ENCODE results near the gene SMAD6. TPM values are rescaled to one million over a fixed set of nuclear protein-coding genes. Genes with fewer than 3 reads are reported as not detected.

SMAD6 gene
- total and polyA plus RNA-seq, 3 experiments from 2014 or later = 0.04 to 0.26 TPM; not detected in 1

DNA sequence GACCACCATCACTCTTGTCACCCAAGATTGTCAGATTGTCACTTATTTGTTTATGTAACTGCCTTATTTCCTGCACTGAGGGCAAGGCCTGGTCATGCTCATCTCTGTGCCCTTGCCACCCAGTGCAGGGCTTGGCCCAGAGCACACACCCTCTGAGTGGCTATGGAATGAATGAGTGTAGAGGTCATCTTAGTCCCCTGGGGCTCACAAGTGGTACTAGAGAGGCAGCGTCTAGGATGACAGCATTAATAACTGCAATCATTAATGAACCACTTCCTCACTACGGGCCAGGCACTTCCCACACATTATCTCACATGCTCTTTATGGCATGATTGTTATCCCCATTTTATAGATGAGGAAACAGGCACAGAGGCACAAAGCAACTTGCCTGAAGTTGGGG lies 117.0 kb downstream of the SMAD6 start:
- ChIA-PET CTCF (no interaction called here), POLR2A (no interaction called here)
- no peaks in the 10 kb centered on the region for H3K27me3 ChIP-seq (ENCODE audit: insufficient read depth, low read length, poor library complexity, severe bottlenecking)
- no peaks in the 10 kb centered on the region for H3K36me3 ChIP-seq (ENCODE audit: insufficient read depth, low read length)
- peak overlapping the region in 1 of 8 donors; percentile 61 for H3K27ac Mint-ChIP-seq
- H3K4me3 Mint-ChIP-seq = no peak overlapping the region
- peaks cover 4 to 16% of the 10 kb centered on the region in 2 donors for H3K27me3 Mint-ChIP-seq
- H3K9me3 ChIP-seq (ENCODE audit: low read length) = no peaks in the 10 kb centered on the region
- no peak overlapping the region for H3K4me3 ChIP-seq (ENCODE audit: low read length)
- H3K36me3 Mint-ChIP-seq = peaks cover 0 to 4% (median 1%) of the 10 kb centered on the region in 3 donors
- H3K27ac ChIP-seq (ENCODE audit: low read depth, low read length) = no peak overlapping the region
- H3K4me1 ChIP-seq (ENCODE audit: insufficient read depth, low read length) = no peaks in the 10 kb centered on the region
- peaks cover 0 to 2% (median 0%) of the 10 kb centered on the region in 5 donors for H3K9me3 Mint-ChIP-seq
- no peaks in the 10 kb centered on the region for H3K4me1 Mint-ChIP-seq
- DNase-seq = no peak

DNA sequence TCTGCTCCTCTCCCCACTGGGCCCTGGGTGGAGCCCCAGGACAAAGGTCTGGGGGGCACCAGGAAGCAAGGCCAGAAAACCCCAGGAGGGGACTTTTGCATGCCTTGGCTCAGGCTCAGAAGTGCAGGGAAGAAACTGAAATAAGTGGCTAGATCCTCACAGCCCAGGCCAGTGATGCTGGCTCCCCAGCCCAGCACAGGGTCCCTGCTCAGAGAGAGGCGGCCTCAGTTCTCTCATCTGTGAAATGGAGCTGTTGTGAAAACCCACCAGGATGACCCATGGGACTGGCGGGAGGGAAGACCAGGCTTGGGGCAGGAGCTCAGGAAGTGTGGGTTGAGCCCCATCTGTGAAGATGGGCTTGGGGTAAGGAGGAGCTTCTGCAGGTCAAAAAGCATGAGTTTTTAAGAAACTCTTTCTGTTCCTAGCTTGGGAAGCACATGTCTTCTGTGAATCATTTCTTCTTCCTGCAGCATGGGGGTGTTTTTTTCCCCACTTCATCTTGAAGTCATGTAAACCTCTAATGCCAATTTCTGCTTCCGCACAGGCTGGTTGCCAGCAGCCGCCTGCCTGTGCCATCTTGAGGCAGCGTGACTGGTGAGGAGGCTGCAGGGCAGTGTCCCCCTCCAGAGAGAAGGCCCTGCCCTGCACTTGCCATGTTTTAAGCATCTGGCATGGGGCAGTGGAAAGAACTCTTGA lies 118.6 kb downstream of the SMAD6 start:
- Histone ChIP-seq H3K4me1 (ENCODE audit: insufficient read depth, low read length) (no peaks in the 10 kb centered on the region), H3K27ac (ENCODE audit: low read depth, low read length) (no peak overlapping the region), H3K27me3 (ENCODE audit: insufficient read depth, low read length, poor library complexity, severe bottlenecking) (no peaks in the 10 kb centered on the region), H3K4me3 (ENCODE audit: low read length) (no peak overlapping the region), H3K36me3 (ENCODE audit: insufficient read depth, low read length) (no peaks in the 10 kb centered on the region), H3K9me3 (ENCODE audit: low read length) (no peaks in the 10 kb centered on the region)
- POLR2A ChIA-PET = no interaction called here
- CTCF ChIA-PET = no interaction called here
- peaks cover 4 to 10% of the 10 kb centered on the region in 2 donors for H3K27me3 Mint-ChIP-seq
- no peak for DNase-seq
- H3K4me3 Mint-ChIP-seq = no peak overlapping the region
- peaks cover 0 to 1% (median 0%) of the 10 kb centered on the region in 3 donors for H3K36me3 Mint-ChIP-seq
- H3K27ac Mint-ChIP-seq = no peak overlapping the region
- H3K9me3 Mint-ChIP-seq = no peaks in the 10 kb centered on the region
- no peaks in the 10 kb centered on the region for H3K4me1 Mint-ChIP-seq

DNA sequence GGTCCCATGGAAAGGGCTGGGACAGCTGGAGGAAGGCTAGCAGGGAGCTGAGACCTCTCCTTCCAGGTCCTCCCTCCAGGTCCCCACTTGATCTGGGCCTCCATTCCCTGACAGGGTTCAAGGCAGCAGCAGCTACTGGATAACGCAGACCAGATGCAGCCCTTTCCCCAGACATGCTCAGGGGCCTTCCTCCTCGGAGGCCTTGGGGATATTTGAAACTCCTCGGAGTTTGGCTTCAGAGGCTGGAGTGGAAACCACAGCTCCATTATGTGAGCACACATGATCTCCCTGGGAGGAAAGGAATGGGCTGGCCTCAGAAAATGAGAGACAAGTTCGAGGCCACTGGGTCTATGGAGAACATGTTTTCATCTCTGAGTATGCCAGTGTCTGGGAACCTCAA lies 119.3 kb downstream of the SMAD6 start:
- Mint-ChIP-seq H3K4me1 (no peaks in the 10 kb centered on the region), H3K4me3 (no peak overlapping the region), H3K27ac (no peak overlapping the region), H3K36me3 (peaks cover 0 to 1% (median 0%) of the 10 kb centered on the region in 3 donors), H3K9me3 (no peaks in the 10 kb centered on the region), H3K27me3 (peaks cover 4 to 10% of the 10 kb centered on the region in 2 donors)
- H3K27me3 ChIP-seq (ENCODE audit: insufficient read depth, low read length, poor library complexity, severe bottlenecking) = no peaks in the 10 kb centered on the region
- CTCF ChIA-PET = no interaction called here
- no peak for DNase-seq
- H3K4me1 ChIP-seq (ENCODE audit: insufficient read depth, low read length) = no peaks in the 10 kb centered on the region
- no peaks in the 10 kb centered on the region for H3K36me3 ChIP-seq (ENCODE audit: insufficient read depth, low read length)
- POLR2A ChIA-PET = no interaction called here
- no peak overlapping the region for H3K4me3 ChIP-seq (ENCODE audit: low read length)
- no peak overlapping the region for H3K27ac ChIP-seq (ENCODE audit: low read depth, low read length)
- H3K9me3 ChIP-seq (ENCODE audit: low read length) = no peaks in the 10 kb centered on the region

DNA sequence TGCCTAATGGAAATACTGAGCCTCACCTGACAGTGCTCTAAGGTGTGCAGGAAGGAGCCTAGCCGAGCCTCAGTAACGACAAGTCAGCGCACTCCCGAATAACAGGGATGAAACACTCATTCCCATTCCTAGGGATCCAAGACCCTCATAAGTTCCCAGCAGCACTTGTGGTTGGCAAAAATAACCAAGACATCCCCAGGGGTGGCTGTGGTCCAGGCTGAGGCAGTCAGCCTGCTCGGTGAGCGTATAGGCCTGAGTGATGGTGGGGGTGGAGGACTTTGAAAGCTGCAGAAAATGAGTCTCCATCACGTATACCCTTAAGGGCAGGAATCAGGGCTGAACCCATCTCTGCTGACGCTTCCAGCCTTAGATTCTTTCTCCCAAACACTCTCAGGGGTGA lies 120.1 kb downstream of the SMAD6 start:
- no peak overlapping the region for H3K4me3 Mint-ChIP-seq
- no peaks in the 10 kb centered on the region for H3K36me3 Mint-ChIP-seq
- no peak overlapping the region for H3K27ac Mint-ChIP-seq
- no peak for DNase-seq
- Histone ChIP-seq H3K27me3 (ENCODE audit: insufficient read depth, low read length, poor library complexity, severe bottlenecking) (no peaks in the 10 kb centered on the region), H3K36me3 (ENCODE audit: insufficient read depth, low read length) (no peaks in the 10 kb centered on the region), H3K27ac (ENCODE audit: low read depth, low read length) (no peak overlapping the region), H3K4me1 (ENCODE audit: insufficient read depth, low read length) (no peaks in the 10 kb centered on the region), H3K4me3 (ENCODE audit: low read length) (no peak overlapping the region), H3K9me3 (ENCODE audit: low read length) (no peaks in the 10 kb centered on the region)
- H3K27me3 Mint-ChIP-seq = peaks cover 2 to 3% of the 10 kb centered on the region in 2 donors
- H3K4me1 Mint-ChIP-seq = no peaks in the 10 kb centered on the region
- CTCF ChIA-PET = no interaction called here
- POLR2A ChIA-PET = no interaction called here
- no peaks in the 10 kb centered on the region for H3K9me3 Mint-ChIP-seq

GRCh38 chr15:66822576-66822975 lies 120.5 kb downstream of the SMAD6 start:
- Mint-ChIP-seq H3K36me3 (no peaks in the 10 kb centered on the region), H3K9me3 (no peaks in the 10 kb centered on the region), H3K27ac (no peak overlapping the region), H3K4me3 (no peak overlapping the region), H3K27me3 (peaks cover 0 to 3% of the 10 kb centered on the region in 2 donors), H3K4me1 (no peaks in the 10 kb centered on the region)
- no peaks in the 10 kb centered on the region for H3K36me3 ChIP-seq (ENCODE audit: insufficient read depth, low read length)
- POLR2A ChIA-PET = no interaction called here
- no peak overlapping the region for H3K27ac ChIP-seq (ENCODE audit: low read depth, low read length)
- H3K4me3 ChIP-seq (ENCODE audit: low read length) = no peak overlapping the region
- H3K4me1 ChIP-seq (ENCODE audit: insufficient read depth, low read length) = no peaks in the 10 kb centered on the region
- DNase-seq = no peak
- CTCF ChIA-PET = no interaction called here
- no peaks in the 10 kb centered on the region for H3K9me3 ChIP-seq (ENCODE audit: low read length)
- no peaks in the 10 kb centered on the region for H3K27me3 ChIP-seq (ENCODE audit: insufficient read depth, low read length, poor library complexity, severe bottlenecking)

- Histone ChIP-seq H3K36me3 (ENCODE audit: insufficient read depth, low read length) (no peaks in the 10 kb centered on the region), H3K27me3 (ENCODE audit: insufficient read depth, low read length, poor library complexity, severe bottlenecking) (no peaks in the 10 kb centered on the region), H3K9me3 (ENCODE audit: low read length) (no peaks in the 10 kb centered on the region), H3K4me1 (ENCODE audit: insufficient read depth, low read length) (no peaks in the 10 kb centered on the region), H3K4me3 (ENCODE audit: low read length) (no peak overlapping the region), H3K27ac (ENCODE audit: low read depth, low read length) (no peak overlapping the region)
- ChIA-PET POLR2A (no interaction called here), CTCF (no interaction called here)
- Mint-ChIP-seq H3K36me3 (no peaks in the 10 kb centered on the region), H3K27me3 (peaks cover 0 to 3% of the 10 kb centered on the region in 2 donors), H3K9me3 (no peaks in the 10 kb centered on the region), H3K4me3 (no peak overlapping the region), H3K27ac (no peak overlapping the region), H3K4me1 (no peaks in the 10 kb centered on the region)
- DNase-seq = no peak
These were observed 121.6 kb downstream of the SMAD6 start for GRCh38 chr15:66823601-66824000.

- ChIA-PET CTCF (interaction anchor here (1.6 kb wide), 1 partner anchor 27 kb away, joined by 4 read pairs; no protein-coding TSS in a partner anchor), POLR2A (no interaction called here)
- Histone ChIP-seq H3K36me3 (ENCODE audit: insufficient read depth, low read length) (no peaks in the 10 kb centered on the region), H3K27ac (ENCODE audit: low read depth, low read length) (no peak overlapping the region), H3K27me3 (ENCODE audit: insufficient read depth, low read length, poor library complexity, severe bottlenecking) (no peaks in the 10 kb centered on the region), H3K4me3 (ENCODE audit: low read length) (no peak overlapping the region), H3K4me1 (ENCODE audit: insufficient read depth, low read length) (no peaks in the 10 kb centered on the region), H3K9me3 (ENCODE audit: low read length) (no peaks in the 10 kb centered on the region)
- Mint-ChIP-seq H3K27ac (no peak overlapping the region), H3K9me3 (no peaks in the 10 kb centered on the region), H3K36me3 (no peaks in the 10 kb centered on the region), H3K4me3 (no peak overlapping the region), H3K27me3 (peaks cover 2 to 5% of the 10 kb centered on the region in 2 donors), H3K4me1 (no peaks in the 10 kb centered on the region)
- DNase-seq = no peak
These were observed 122.4 kb downstream of the SMAD6 start for GRCh38 chr15:66824424-66824823.

GRCh38 chr15:66825139-66825538 lies 123.1 kb downstream of the SMAD6 start:
- ChIA-PET POLR2A (no interaction called here), CTCF (interaction anchor here (1.6 kb wide), 1 partner anchor 26 kb away, joined by 4 read pairs; no protein-coding TSS in a partner anchor)
- DNase-seq = no peak
- Histone ChIP-seq H3K27ac (ENCODE audit: low read depth, low read length) (no peak overlapping the region), H3K9me3 (ENCODE audit: low read length) (no peaks in the 10 kb centered on the region), H3K4me1 (ENCODE audit: insufficient read depth, low read length) (no peaks in the 10 kb centered on the region), H3K4me3 (ENCODE audit: low read length) (no peak overlapping the region), H3K36me3 (ENCODE audit: insufficient read depth, low read length) (no peaks in the 10 kb centered on the region), H3K27me3 (ENCODE audit: insufficient read depth, low read length, poor library complexity, severe bottlenecking) (no peaks in the 10 kb centered on the region)
- Mint-ChIP-seq H3K4me3 (no peak overlapping the region), H3K27me3 (peaks cover 1 to 10% of the 10 kb centered on the region in 2 donors), H3K27ac (no peak overlapping the region), H3K9me3 (no peaks in the 10 kb centered on the region), H3K4me1 (no peaks in the 10 kb centered on the region), H3K36me3 (no peaks in the 10 kb centered on the region)
